ENCODE results near the gene METAP1D. TPM values are rescaled to one million over a fixed set of nuclear protein-coding genes. Genes with fewer than 3 reads are reported as not detected.

METAP1D gene
- total RNA-seq, 1 experiment from 2014 or later = 5.2 TPM

GRCh38 chr2:172100935-172101820 lies 101.4 kb downstream of the METAP1D start:
- H4K20me1 ChIP-seq (ENCODE audit: control insufficient read depth, insufficient read depth, insufficient read length) = no peaks in the 10 kb centered on the region
- no peak overlapping the region for H3K23ac ChIP-seq (ENCODE audit: insufficient read length, low read depth, low read length)
- no peak overlapping the region for H2AK5ac ChIP-seq (ENCODE audit: insufficient read length, low read length)
- no peak overlapping the region for H2AFZ ChIP-seq (ENCODE audit: low read length)
- H2BK5ac ChIP-seq (ENCODE audit: insufficient read length, low read length) = no peak overlapping the region
- no peak overlapping the region for H2BK15ac ChIP-seq (ENCODE audit: low read depth, low read length)
- TF ChIP-seq CTCF (conservative IDR thresholded peaks at IDR 0.05) = no peak
- DNase-seq = no peak
- H3K79me2 ChIP-seq (ENCODE audit: insufficient read depth, low read length) = no peaks in the 10 kb centered on the region
- no peak overlapping the region for H3K18ac ChIP-seq (ENCODE audit: insufficient read length, low read depth, low read length)
- Mint-ChIP-seq H3K36me3 (ENCODE audit: insufficient read depth in 1 of 3, low read depth in 3 of 3) (peaks cover 0 to 2% (median 1%) of the 10 kb centered on the region in 3 experiments; a peak in 2 of 7 replicates), H3K27ac (no peak overlapping the region), H3K9me3 (peaks cover 3 to 9% of the 10 kb centered on the region in 2 experiments; a peak in 4 of 5 replicates), H3K27me3 (ENCODE audit: low read depth) (peaks cover 100% of the 10 kb centered on the region), H3K4me3 (peak overlapping the region; percentile 62 to 80), H3K4me1 (peaks cover 36 to 55% of the 10 kb centered on the region in 2 experiments)
- H3K79me1 ChIP-seq (ENCODE audit: insufficient read depth, low read depth, low read length, poor library complexity, severe bottlenecking) = no peaks in the 10 kb centered on the region
- H3K4me1 ChIP-seq (ENCODE audit: insufficient read depth, low read length) = no peaks in the 10 kb centered on the region
- no peak overlapping the region for H3K9ac ChIP-seq (ENCODE audit: extremely low read depth, insufficient read length, low read length)
- H4K91ac ChIP-seq (ENCODE audit: insufficient read length, low read depth, low read length) = no peak overlapping the region
- no peak overlapping the region for H2BK12ac ChIP-seq (ENCODE audit: insufficient read length, low read depth, low read length)
- no peak overlapping the region for H2BK20ac ChIP-seq (ENCODE audit: low read depth, low read length, poor library complexity, severe bottlenecking)
- no CpG with 5 or more reads among the region's 54 CpGs for WGBS (ENCODE audit: extremely low coverage, insufficient read length, low lambda C conversion rate)
- H3K9me3 ChIP-seq (ENCODE audit: control insufficient read depth, low read depth, low read length) = no peaks in the 10 kb centered on the region
- no peak overlapping the region for H4K8ac ChIP-seq (replicated peaks; ENCODE audit: insufficient read length, low read depth, low read length)
- no peak overlapping the region for H3K56ac ChIP-seq (ENCODE audit: insufficient read length, low read depth, low read length)
- H3K4ac ChIP-seq (ENCODE audit: low read depth, low read length) = no peak overlapping the region
- H4K5ac ChIP-seq (ENCODE audit: insufficient read length, low read depth, low read length) = no peak overlapping the region
- no peak overlapping the region for H3K27ac ChIP-seq (ENCODE audit: insufficient read length, low read depth, low read length)
- peaks cover 27% of the 10 kb centered on the region for H3K23me2 ChIP-seq (ENCODE audit: insufficient read length, low read depth, low read length, poor library complexity, severe bottlenecking)
- no peak overlapping the region for H2BK120ac ChIP-seq (ENCODE audit: low read depth, low read length, poor library complexity, severe bottlenecking)
- no peak overlapping the region for H3T11ph ChIP-seq (ENCODE audit: low read length)
- H3K27me3 ChIP-seq (ENCODE audit: insufficient read depth, low read length) = peaks cover 86% of the 10 kb centered on the region
- H3K14ac ChIP-seq (ENCODE audit: insufficient read depth, low read length) = no peak overlapping the region
- peak overlapping the region; percentile 51 for H3K4me2 ChIP-seq (ENCODE audit: insufficient read depth, insufficient read length, low read length)
